CD14-positive monocyte (primary cell): ENCODE data around the gene NEK2. TPM values are rescaled to one million over a fixed set of nuclear protein-coding genes. Genes with fewer than 3 reads are reported as not detected.

Experiments used
- DNase-seq, 3 donors: peaks; one replicate each; pipeline ENCODE4 v3.0.0-alpha.2; 2011 to 2022
- H2AFZ ChIP-seq: 2 replicates; pipeline ENCODE4 v1.6.0; 2012; ENCODE audit warnings: mild to moderate bottlenecking, low read depth, low read length, inconsistent platforms; ENCODE audit not compliant: insufficient read depth, poor library complexity, severe bottlenecking
- H3K27ac ChIP-seq, 2 donors: 1 replicate in 1 of 2; 2 replicates in 1 of 2; pipeline ENCODE4 v1.5.1; 2012 to 2013; ENCODE audit warnings: low read length in 2 of 2, control low read depth in 1 of 2, inconsistent platforms in 1 of 2, low read depth in 1 of 2, mild to moderate bottlenecking in 1 of 2
- H3K27me3 ChIP-seq, 2 donors: one replicate each; pipeline versions ENCODE4 v1.6.0 to v1.6.1; 2011 to 2013; ENCODE audit warnings: low read length in 2 of 2; ENCODE audit not compliant: control insufficient read depth in 2 of 2, insufficient read depth in 2 of 2
- H3K36me3 ChIP-seq, 2 donors: replicated peaks in 1 of 2; 1 replicate in 1 of 2; 2 replicates in 1 of 2; pipeline versions ENCODE4 v1.5.1 to v1.6.1; 2012 to 2013; ENCODE audit warnings: low read length in 2 of 2, control low read depth in 1 of 2, inconsistent platforms in 1 of 2, mild to moderate bottlenecking in 1 of 2; ENCODE audit not compliant: insufficient read depth in 2 of 2, control insufficient read depth in 1 of 2
- H3K4me1 ChIP-seq, 2 donors: 1 replicate in 1 of 2; 2 replicates in 1 of 2; pipeline versions ENCODE4 v1.5.1 to v1.6.1; 2012 to 2013; ENCODE audit warnings: low read length in 2 of 2, control low read depth in 1 of 2, inconsistent platforms in 1 of 2, mild to moderate bottlenecking in 1 of 2, moderate library complexity in 1 of 2; ENCODE audit not compliant: insufficient read depth in 2 of 2, control insufficient read depth in 1 of 2
- H3K4me2 ChIP-seq: replicated peaks from 2 replicates; pipeline ENCODE3; 2012; ENCODE audit warnings: low read length, moderate library complexity, mild to moderate bottlenecking; ENCODE audit not compliant: poor library complexity, severe bottlenecking; ENCODE audit errors: extremely low read depth
- H3K4me3 ChIP-seq, 3 experiments: fragments of 200-600 bp in 1 of 3; sonication (generic) in 1 of 3; replicated peaks in 1 of 3; 1 replicate in 2 of 3; 2 replicates in 1 of 3; pipeline ENCODE4 v1.5.1; 2011 to 2013; ENCODE audit warnings: low read length in 3 of 3, mild to moderate bottlenecking in 3 of 3, control low read depth in 2 of 3, low read depth in 2 of 3, inconsistent platforms in 1 of 3, moderate library complexity in 1 of 3
- H3K79me2 ChIP-seq: 2 replicates; pipeline ENCODE4 v1.6.0; 2012; ENCODE audit warnings: mild to moderate bottlenecking, control low read depth, inconsistent platforms, low read length, moderate library complexity; ENCODE audit not compliant: insufficient read depth
- H3K9ac ChIP-seq: 2 replicates; pipeline ENCODE4 v1.6.0; 2017; ENCODE audit warnings: low read length, mild to moderate bottlenecking; ENCODE audit not compliant: insufficient read depth, poor library complexity, severe bottlenecking
- H3K9me3 ChIP-seq, 2 donors: replicated peaks in 1 of 2; 1 replicate in 1 of 2; 2 replicates in 1 of 2; pipeline versions ENCODE4 v1.5.1 to v1.6.1; 2012 to 2013; ENCODE audit warnings: low read length in 2 of 2, control low read depth in 1 of 2; ENCODE audit not compliant: control insufficient read depth in 1 of 2, insufficient read depth in 1 of 2
- H4K20me1 ChIP-seq: 2 replicates; pipeline ENCODE4 v1.6.0; 2012; ENCODE audit warnings: mild to moderate bottlenecking, low read length, control low read depth, moderate library complexity; ENCODE audit not compliant: insufficient read depth
- H3K27ac Mint-ChIP-seq, 7 donors: one replicate each; pipeline ENCODE4 v1.8.0; 2020; ENCODE audit warnings: mild to moderate bottlenecking in 7 of 7, mixed read lengths in 7 of 7, moderate library complexity in 6 of 7, inconsistent platforms in 2 of 7
- H3K27me3 Mint-ChIP-seq, 3 donors: one replicate each; pipeline ENCODE4 v1.8.0; 2021 to 2022; ENCODE audit warnings: low read depth in 3 of 3, mild to moderate bottlenecking in 3 of 3, mixed read lengths in 3 of 3, moderate library complexity in 3 of 3, inconsistent platforms in 1 of 3
- H3K36me3 Mint-ChIP-seq, 2 donors: one replicate each; pipeline ENCODE4 v1.8.0; 2020; ENCODE audit warnings: mixed read lengths in 2 of 2, inconsistent platforms in 1 of 2, mild to moderate bottlenecking in 1 of 2
- H3K4me1 Mint-ChIP-seq: one replicate; pipeline ENCODE4 v1.8.0; 2020; ENCODE audit warnings: mild to moderate bottlenecking, mixed read lengths
- H3K4me3 Mint-ChIP-seq, 2 donors: one replicate each; pipeline ENCODE4 v1.8.0; 2020; ENCODE audit warnings: mild to moderate bottlenecking in 2 of 2, mixed read lengths in 2 of 2, moderate library complexity in 1 of 2
- H3K9me3 Mint-ChIP-seq, 7 donors: one replicate each; pipeline ENCODE4 v1.8.0; 2020 to 2022; ENCODE audit warnings: mixed read lengths in 7 of 7, mild to moderate bottlenecking in 6 of 7, moderate library complexity in 6 of 7, inconsistent platforms in 2 of 7
- CTCF ChIP-seq: fragments of 200-600 bp; IDR thresholded peaks from one replicate; pipeline ENCODE4 v1.8.0; 2022; ENCODE audit warnings: antibody characterized with exemption, mild to moderate bottlenecking
- WGBS: methylation state at CpG from one replicate; pipeline ENCODE4 v1.1.5; 2013; ENCODE audit warnings: missing lambda C conversion rate; ENCODE audit not compliant: insufficient coverage; 5-methylcytosine and 5-hydroxymethylcytosine counted together
- intact Hi-C, 2 donors: fragments of 100-400 bp; cut with micrococcal nuclease; formaldehyde crosslinking; loops; one replicate each; pipeline versions ENCODE4 v1.15.0 to v1.15.1; 2023
- polyA plus RNA-seq, 3 donors: library from polyadenylated mRNA; depleted of rRNA in 1 of 3; unstranded in 2 of 3; stranded (reverse) in 1 of 3; fragments of 300-500 nt in 2 of 3; fragments of >200 nt in 1 of 3; fragmentation: Illumina TruSeq in 2 of 3; gene quantifications; 1 replicate in 2 of 3; 2 replicates in 1 of 3; pipeline ENCODE4 v1.2.3, GENCODE V29; 2012 to 2021

NEK2 gene
- polyA plus RNA-seq, 3 donors, result not detected

GRCh38 chr1:211685823-211686222 is 10.4 kb upstream of the NEK2 start:
- no peaks in the 10 kb centered on the region for H3K79me2 ChIP-seq
- no peak overlapping the region for H3K27ac ChIP-seq
- TF ChIP-seq CTCF, result no peak
- Mint-ChIP-seq H3K36me3 (no peaks in the 10 kb centered on the region), H3K4me1 (peaks cover 2% of the 10 kb centered on the region), H3K27me3 (peaks cover 2 to 9% (median 5%) of the 10 kb centered on the region in 3 donors), H3K4me3 (no peak overlapping the region), H3K27ac (no peak overlapping the region), H3K9me3 (no peaks in the 10 kb centered on the region)
- no peaks in the 10 kb centered on the region for H3K4me1 ChIP-seq
- no peak overlapping the region for H3K4me3 ChIP-seq
- no peak overlapping the region for H3K9ac ChIP-seq
- no peak for DNase-seq
- no peak overlapping the region for H3K4me2 ChIP-seq
- intact Hi-C loops, result loop anchor here in 1 of 2 donors (10.0 kb wide), 1 partner anchor 349 kb away; the partner anchor contains the start of genes DTL and INTS7
- no peaks in the 10 kb centered on the region for H3K9me3 ChIP-seq
- no peaks in the 10 kb centered on the region for H4K20me1 ChIP-seq
- H3K27me3 ChIP-seq, result no peaks in the 10 kb centered on the region
- 62% methylated on average over 6 of the region's 7 CpGs for WGBS
- no peaks in the 10 kb centered on the region for H3K36me3 ChIP-seq
- H2AFZ ChIP-seq, result no peak overlapping the region

DNA sequence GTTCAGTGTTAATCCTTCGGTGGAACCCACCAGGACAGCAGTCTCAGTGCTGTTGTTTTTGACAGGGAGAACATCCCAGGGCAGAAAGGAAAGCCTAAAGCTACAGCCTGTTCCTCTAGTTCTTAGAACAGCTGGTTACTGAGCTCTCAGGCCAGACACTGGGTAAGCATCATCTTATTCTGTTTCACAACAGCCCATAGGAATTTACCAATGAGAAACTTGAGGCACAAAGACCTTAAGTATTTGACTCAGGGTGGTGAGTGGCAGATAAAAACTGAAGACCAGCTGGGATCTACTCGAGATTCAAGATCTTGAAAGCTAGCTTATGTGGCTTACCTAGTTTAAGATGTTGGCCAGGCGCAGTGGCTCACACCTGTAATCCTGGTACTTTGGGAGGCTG is 9.4 kb upstream of the NEK2 start:
- DNase-seq, result no peak
- no peak overlapping the region for H2AFZ ChIP-seq
- intact Hi-C loops, result loop anchor here in 1 of 2 donors (10.0 kb wide), 1 partner anchor 350 kb away; the partner anchor contains the start of genes DTL and INTS7
- WGBS, result 97% methylated on average over 3 of the region's 3 CpGs
- no peaks in the 10 kb centered on the region for H3K79me2 ChIP-seq
- no peak overlapping the region for H3K27ac ChIP-seq
- H3K36me3 Mint-ChIP-seq, result no peaks in the 10 kb centered on the region
- TF ChIP-seq CTCF, result no peak
- H3K4me3 ChIP-seq, result no peak overlapping the region
- H3K9me3 ChIP-seq, result no peaks in the 10 kb centered on the region
- no peaks in the 10 kb centered on the region for H4K20me1 ChIP-seq
- H3K9me3 Mint-ChIP-seq, result no peaks in the 10 kb centered on the region
- no peak overlapping the region for H3K27ac Mint-ChIP-seq
- no peaks in the 10 kb centered on the region for H3K27me3 ChIP-seq
- H3K36me3 ChIP-seq, result no peaks in the 10 kb centered on the region
- no peak overlapping the region for H3K4me3 Mint-ChIP-seq
- H3K4me1 ChIP-seq, result no peaks in the 10 kb centered on the region
- H3K4me2 ChIP-seq, result no peak overlapping the region
- H3K27me3 Mint-ChIP-seq, result peaks cover 2 to 9% (median 5%) of the 10 kb centered on the region in 3 donors
- H3K4me1 Mint-ChIP-seq, result peaks cover 3% of the 10 kb centered on the region
- H3K9ac ChIP-seq, result no peak overlapping the region
